GM19372 (cell line): ENCODE data around the gene MAP3K7CL.

ENCODE experiments used
- ATAC-seq: cut with Tn5 transposase; IDR thresholded peaks from one replicate; pipeline ENCODE4 v1.9.1; 2021; ENCODE audit warnings: mild to moderate bottlenecking, low read depth, moderate library complexity; ENCODE audit not compliant: unreplicated experiment

Gene MAP3K7CL

GRCh38 chr21:29130270-29130969 lies at the start of gene MAP3K7CL:
Gene MAP3K7CL, plus strand, starts transcription at chr21:29130644. Its CDS starts 2,701 bp downstream, at chr21:29133345.
- no peak for ATAC-seq

- ATAC-seq, result no peak
Measured at GRCh38 chr21:29082046-29082815, 48.2 kb upstream of the MAP3K7CL start.

- ATAC-seq, result no peak
Measured at GRCh38 chr21:29083306-29083705, 47.1 kb upstream of the MAP3K7CL start.

GRCh38 chr21:29084372-29084771 lies 46.1 kb upstream of the MAP3K7CL start:
- no peak for ATAC-seq

GRCh38 chr21:29085106-29085752 lies 45.2 kb upstream of the MAP3K7CL start:
- ATAC-seq, result no peak

- ATAC-seq, result no peak
Measured at GRCh38 chr21:29091033-29091432, 39.4 kb upstream of the MAP3K7CL start.

GRCh38 chr21:29092102-29092959 lies 38.1 kb upstream of the MAP3K7CL start:
- ATAC-seq, result no peak

GRCh38 chr21:29096218-29097015 lies 34.0 kb upstream of the MAP3K7CL start:
- no peak for ATAC-seq

- ATAC-seq, result no peak
Measured at GRCh38 chr21:29098156-29098555, 32.3 kb upstream of the MAP3K7CL start.

- ATAC-seq, result no peak
Measured at GRCh38 chr21:29102791-29103257, 27.6 kb upstream of the MAP3K7CL start.

- ATAC-seq, result no peak
Measured at GRCh38 chr21:29104239-29104708, 26.2 kb upstream of the MAP3K7CL start.

- no peak for ATAC-seq
Measured at GRCh38 chr21:29105218-29105617, 25.2 kb upstream of the MAP3K7CL start.

- no peak for ATAC-seq
Measured at GRCh38 chr21:29114765-29115500, 15.5 kb upstream of the MAP3K7CL start.

GRCh38 chr21:29115899-29116298 lies 14.5 kb upstream of the MAP3K7CL start:
- no peak for ATAC-seq

- ATAC-seq, result no peak
Measured at GRCh38 chr21:29117372-29117955, 13.0 kb upstream of the MAP3K7CL start.

GRCh38 chr21:29121759-29122158 lies 8.7 kb upstream of the MAP3K7CL start:
- ATAC-seq, result no peak

- ATAC-seq, result no peak
Measured at GRCh38 chr21:29124645-29125044, 5.8 kb upstream of the MAP3K7CL start.

- no peak for ATAC-seq
Measured at GRCh38 chr21:29125191-29125590, 5.3 kb upstream of the MAP3K7CL start.
